ENCODE results near the gene CDS2.
A peak's percentile ranks its signal among the peaks of the same experiment; 100 is the strongest.
"Not testable (repeated sequence)": the region's sequence is repeated elsewhere in the genome, so short reads cannot be mapped to it uniquely, and the experiment has no call there.

CDS2 gene

DNA sequence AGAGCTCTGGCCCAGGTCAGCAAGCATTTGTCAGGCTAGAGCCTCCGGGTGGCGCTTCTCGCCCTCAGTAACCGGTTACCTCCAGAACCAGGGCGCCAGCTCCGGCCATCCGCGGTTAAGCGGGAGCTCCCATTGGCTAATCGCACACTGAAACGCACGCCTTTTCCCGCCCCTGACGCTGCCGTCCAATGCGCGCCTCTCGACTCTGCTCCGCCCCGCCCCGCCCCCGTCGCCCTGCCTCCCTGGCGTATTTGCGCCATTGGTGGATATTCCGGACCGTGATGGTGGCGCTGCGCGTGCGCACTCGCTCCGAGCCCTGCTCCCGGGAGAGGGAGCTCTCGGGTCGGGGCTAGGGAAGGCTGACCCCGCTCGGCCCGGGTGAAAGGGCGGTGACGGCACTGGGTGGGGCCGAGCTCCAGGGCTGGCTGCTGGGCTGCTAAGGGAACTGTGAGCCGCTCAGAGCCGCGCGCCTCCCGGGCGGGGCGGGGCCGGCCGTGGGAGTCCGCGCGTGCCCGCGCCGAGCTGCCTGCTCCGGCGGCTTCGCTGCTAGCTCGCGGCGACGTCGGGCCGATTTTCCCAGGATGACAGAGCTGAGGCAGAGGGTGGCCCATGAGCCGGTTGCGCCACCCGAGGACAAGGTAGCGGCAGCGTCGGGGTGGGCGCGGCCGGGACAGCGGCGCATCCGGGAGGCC lies at the start of gene CDS2:
CDS2 (plus strand) TSS at position 497 of the 692 bp plus-strand sequence; CDS start at position 582, 85 bp downstream.
- DNase-seq (ENCODE audit: low read depth in 2 of 2) = peak; percentile 100

DNA sequence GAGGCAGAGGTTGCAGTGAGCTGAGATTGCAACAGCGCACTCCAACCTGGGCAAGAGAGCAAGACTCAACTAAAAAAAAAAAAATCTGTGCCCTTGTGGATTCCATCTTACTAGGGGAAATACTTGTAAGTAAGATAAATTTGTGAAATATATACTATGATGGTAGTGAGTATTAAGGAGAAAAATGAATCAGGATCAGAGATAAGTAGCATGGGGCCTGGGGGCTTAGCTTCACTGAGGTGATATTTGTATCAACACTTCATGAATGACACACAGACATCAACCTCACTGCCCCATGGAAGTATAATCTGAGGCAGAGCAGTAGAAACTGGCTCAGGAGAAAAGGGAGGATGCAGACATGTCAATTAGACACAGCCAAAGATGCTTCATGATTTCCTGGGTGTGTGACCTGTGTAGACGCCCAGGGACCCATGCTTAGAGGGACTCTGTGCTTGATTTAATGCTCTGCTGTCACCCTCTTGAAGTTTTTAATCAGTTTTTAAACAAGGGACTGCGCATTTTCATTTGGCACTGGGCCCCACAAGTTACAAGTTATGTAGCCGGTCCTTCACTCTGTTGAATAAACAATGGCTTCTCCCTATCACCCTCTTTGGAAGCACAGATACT lies 48.9 kb upstream of the CDS2 start:
- no peak for DNase-seq (ENCODE audit: low read depth in 2 of 2)

DNA sequence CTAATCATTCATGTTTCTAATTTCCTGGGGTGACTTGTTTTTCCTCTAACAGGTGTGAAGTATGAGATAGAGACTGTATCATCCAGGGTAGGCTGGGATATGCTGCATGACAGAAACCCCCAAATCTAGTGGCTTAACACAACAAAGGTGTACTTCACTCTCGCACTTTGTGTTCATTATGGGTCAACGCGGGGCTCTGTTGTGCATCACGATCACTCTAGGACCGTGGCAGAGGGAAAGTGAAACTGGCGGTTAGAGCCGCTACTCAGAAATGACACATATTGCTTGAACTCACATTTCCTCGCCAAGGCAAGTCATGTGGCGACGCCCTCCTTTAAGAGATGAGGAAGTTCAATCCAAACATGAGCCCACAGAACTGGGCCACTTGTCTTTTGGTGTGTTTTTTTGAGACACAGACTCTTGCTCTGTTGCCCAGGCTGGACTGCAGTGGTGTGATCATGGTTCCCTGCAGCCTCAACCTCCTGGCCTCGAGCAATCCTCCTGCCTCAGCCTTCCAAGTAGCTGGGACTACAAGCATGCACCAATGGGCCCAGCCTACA lies 48.3 kb upstream of the CDS2 start:
- peak; percentile 40 to 68 for DNase-seq (ENCODE audit: low read depth in 2 of 2)

DNA sequence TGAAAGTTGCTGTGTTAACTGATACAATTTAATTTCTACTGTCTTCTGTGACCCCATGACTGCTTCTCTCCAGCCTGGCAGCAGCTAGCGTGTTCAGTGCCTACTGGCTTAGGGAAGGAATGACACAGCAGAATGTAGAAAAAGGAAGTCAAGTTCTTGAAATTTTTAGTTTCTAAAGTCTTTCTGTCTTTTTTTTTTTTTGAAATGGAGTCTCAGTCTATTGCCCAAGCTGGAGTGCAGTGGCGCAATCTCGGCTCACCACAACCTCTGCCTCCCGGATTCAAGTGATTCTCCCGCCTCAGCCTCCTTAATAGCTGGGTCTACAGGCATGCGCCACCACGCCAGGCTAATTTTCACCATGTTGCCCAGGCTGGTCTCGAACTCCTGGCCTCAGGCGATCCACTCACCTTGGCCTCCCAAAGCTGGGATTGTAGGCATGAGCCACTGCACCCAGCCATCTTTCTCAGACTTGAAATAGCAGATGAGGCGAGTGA lies 46.4 kb upstream of the CDS2 start:
- DNase-seq (ENCODE audit: low read depth in 2 of 2) = no peak

DNA sequence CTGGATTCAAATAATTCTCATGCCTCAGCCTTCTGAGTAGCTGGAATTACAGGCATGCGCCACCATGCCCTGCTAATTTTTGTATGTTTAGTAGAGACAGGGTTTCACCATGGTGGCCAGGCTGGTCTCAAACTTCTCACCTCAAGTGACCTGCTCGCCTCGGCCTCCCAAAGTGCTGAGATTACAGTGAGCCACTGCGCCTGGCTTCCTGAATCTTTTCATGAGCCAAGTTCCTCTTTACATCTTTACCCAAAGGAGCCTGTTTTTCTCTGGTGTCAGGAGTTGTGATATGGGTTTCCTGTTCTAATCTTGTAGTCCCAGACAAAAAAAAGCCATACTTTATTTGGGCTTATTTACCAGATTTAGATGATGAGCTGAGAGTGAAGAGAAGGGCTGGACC lies 41.4 kb upstream of the CDS2 start:
- no peak for DNase-seq (ENCODE audit: low read depth in 2 of 2)

DNA sequence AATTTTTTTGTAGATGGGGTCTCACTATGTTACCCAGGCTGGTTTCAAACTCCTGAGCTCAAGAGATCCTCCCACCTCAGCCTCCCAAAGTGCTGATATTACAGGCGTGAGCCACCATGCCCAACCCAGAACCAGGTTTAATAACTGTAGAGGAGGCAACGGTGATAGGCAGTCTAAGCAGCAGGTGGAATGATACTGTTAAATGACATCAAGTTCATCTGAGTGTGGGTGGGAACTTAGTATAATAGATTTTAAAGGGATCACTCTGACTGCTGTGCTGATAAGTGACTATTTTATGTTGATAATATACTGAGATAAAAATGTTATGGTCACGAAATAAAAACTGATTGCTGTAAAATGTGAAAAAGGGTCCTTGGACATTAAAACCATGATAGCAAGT lies 38.1 kb upstream of the CDS2 start:
- no peak for DNase-seq (ENCODE audit: low read depth in 2 of 2)

DNA sequence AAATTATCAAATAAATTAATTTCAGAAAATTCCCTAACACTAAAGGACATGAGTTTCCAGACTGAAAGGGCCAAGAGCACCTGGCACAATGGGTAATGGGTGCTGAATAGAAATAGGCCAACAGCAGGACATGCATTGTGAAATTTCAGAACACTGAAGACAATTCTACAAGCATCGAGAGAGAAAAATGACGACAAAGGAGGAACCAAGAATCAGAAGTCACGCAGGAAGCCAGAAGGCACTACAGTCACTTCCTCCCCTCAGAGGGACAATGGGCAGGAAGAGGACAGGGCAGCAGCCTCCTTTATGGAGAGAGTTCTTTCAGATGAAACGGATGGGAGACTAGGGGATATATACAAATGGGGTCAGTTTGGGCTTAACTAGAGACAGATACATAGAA lies 36.6 kb upstream of the CDS2 start:
- no peak for DNase-seq (ENCODE audit: low read depth in 2 of 2)

DNA sequence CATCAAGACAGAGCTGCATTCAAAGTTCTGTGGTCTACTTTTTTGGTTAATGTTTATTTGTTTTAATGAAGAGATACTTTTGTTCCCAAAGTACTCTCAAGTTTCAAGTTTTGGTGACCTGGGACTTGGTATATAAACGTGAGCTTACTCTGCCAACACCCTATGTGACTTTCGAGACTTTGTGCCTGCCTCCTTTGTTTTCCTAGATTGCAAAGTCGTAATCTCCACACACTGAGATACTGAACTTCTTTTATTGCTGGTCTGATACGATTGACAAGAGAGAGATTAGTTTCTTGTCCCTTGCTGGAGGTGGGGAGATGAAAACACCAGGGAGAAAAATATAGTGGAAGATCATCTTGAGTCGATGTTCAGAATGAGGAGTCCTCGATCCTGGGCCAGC lies 34.9 kb upstream of the CDS2 start:
- no peak for DNase-seq (ENCODE audit: low read depth in 2 of 2)

DNA sequence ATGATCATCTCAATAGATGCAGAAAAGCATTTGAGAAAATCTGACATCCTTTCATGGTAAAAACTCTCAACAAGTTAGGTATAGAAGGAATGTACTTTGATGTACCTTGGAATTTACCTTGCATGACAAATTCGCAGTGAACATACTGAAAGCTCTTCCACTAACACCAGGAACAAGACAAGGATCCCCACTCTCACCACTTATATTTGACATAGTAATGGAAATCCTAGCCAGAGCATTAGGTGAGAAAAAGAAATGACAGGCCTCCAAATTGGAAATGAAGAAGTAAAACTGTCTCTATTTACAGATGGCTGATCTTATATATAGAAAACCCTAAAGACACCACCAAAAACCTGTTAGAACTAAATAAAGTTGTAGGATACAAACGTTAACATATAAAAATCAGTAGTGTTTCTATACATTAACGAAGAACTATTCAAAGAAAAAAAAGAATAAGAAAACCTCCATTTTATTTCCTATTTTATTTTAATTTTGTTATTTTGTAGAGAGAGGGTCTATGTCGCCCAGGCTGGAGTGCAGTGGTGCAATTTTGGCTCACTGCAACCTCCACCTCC lies 34.0 kb upstream of the CDS2 start:
- DNase-seq (ENCODE audit: low read depth in 2 of 2) = no peak

DNA sequence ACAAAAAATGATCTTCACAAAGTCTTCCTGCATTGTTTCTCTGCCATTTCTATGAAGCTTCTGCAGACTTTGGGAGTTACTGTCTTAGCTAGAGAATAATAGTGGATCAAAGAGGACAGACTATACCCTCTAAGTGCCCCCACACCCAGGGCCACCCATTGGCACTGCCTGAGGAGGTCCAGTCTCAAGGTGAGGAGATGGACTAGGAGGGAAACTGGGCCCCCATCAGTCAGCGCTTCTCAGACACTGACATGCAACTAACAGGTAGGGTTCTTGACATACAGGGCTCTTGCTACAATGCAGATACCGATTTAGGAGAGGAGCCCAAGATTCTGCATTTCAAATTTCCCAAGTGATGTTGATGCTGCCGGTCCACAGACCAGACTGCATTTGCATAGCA lies 31.4 kb upstream of the CDS2 start:
- no peak for DNase-seq (ENCODE audit: low read depth in 2 of 2)

DNA sequence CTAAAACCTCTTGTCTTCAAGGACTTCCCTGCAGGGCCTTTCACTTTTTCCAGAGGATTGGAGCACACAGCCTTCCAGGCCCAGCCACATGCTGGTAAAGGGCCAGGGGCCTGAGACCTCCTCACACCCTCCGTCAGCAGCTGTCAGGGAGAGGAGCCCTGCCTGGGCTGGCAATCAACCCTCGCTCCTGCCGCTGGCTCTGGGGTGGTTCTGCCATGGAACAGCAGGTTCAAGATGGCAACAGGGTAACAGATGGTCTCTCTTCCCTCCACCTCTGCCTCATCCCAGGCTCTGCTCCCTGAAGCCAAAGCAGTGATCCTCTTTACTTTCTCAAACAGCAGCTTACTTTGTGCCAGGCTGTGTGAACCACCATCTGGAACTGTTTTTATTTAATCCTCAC lies 30.9 kb upstream of the CDS2 start:
- DNase-seq (ENCODE audit: low read depth in 2 of 2) = no peak

DNA sequence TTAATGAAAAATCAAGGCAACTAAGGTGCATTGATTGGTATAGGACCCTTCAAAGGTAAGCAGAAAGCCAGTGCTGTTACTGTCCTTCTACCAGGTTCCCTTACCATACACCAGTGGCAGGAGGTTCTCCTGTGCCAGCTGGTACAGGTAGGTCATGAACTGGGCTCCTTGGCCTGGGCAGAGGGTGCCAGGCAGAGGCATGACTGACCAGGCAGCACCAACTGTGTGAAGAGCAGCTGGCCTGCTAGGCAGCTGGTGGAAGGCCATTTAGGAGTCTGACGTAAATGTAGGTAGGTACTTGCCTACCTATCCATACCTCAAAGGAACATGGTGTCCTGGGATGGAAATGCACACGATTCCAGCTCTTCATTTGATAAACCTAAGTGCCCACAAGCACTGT lies 30.3 kb upstream of the CDS2 start:
- DNase-seq (ENCODE audit: low read depth in 2 of 2) = no peak

DNA sequence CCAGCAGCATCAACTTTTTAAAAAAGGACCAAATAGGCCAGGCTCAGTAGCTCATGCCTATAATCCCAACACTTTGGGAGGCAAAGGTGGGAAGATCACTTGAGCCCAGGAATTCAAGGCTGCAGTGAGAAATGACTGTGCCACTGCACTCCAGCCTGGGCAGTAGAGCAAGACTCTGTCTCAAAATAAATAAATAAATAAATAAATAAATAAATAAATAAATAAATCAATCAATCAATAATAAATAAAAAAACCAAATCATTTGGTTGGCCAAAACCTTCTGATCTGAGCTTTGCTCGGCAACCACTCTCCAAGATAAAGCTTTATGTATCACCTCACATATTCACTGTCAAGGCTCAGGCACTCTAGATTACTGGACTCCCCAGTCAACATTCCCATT lies 27.8 kb upstream of the CDS2 start:
- not testable (repeated sequence) for DNase-seq (ENCODE audit: low read depth in 2 of 2)

DNA sequence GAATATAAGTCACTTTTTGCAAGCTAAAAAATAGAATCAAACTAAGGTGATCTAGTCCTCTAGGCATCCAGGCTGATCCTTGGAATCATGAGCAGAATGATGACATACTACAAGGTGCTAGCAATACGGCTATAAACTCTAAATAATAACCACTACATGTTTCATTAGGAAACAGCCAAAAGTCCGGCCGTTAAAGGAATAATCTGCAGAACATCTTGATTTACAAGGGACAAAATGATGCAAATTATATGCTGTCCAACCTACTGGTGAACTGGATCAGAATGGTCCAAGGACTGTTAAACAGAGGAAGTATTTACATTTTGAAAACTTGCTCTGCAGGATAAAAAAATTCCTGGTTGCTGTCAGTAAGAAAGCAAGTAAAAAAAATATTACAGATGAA lies 26.9 kb upstream of the CDS2 start:
- DNase-seq (ENCODE audit: low read depth in 2 of 2) = not testable (repeated sequence)

DNA sequence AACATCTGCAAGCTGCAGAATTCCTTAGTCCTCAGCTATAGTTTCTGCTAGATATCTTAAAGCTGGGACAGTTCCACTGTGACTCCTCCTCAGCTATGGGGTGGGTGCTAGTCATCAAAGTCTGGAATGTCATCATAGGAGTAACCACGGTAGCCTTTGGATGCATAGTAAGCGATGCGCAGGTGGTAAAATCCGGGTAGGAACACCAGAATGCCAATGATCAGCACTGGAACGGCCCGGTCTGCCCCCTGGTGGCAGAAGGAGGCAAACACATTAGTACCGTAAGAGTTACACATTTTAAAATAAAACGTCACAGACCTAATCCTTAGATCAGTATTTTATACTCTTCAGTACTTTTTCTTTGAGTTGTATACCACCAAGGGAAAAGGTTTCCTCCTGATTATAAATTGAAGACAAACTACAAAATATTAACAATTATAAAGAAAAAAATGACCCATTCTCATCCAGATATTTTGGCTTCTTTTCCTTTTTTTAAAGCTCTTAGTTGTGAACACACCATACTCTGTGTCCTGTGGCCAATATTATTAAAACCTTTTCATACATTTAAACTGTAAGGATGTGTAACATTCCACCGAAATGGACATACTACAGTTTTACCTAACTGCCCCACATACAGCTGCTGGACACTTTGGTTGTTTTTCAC lies 26.0 kb upstream of the CDS2 start:
- DNase-seq (ENCODE audit: low read depth in 2 of 2) = peak; percentile 47 to 58

DNA sequence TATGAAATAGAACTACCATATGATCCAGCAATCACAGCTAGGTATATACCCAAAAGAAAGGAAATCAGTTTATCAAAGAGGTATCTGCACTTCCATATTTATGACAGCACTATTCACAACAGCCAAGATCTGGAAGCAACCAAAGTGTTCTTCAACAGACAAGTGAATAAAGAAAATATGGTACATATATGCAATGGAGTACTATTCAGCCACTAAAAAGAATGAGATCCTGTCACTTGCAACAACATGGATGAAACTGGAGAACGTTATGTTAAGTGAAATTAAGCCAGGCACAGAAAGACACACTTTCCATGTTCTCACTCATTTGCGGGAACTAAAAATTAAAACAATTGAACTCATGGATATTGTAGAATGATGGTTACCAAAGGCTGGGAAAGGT lies 22.3 kb upstream of the CDS2 start:
- DNase-seq (ENCODE audit: low read depth in 2 of 2) = no peak

DNA sequence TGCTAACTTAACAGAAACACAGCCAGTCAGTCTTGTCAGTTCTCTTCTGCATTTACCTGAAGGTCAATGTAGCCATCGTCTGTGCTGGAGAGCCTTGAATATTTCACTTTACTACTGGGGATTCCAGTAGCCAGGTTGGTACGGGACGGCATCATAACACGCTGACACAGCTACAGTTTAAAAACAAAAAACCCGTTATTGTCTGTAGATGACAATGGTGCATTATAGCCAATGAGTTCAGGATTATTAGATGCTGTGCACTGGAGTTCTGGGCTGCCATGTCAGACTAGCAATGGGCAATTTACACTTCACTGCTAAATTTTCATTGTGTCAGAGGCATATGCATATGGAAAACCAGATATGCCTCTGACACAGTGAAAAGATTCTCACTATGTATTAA lies 17.5 kb upstream of the CDS2 start:
- DNase-seq (ENCODE audit: low read depth in 2 of 2) = no peak

DNA sequence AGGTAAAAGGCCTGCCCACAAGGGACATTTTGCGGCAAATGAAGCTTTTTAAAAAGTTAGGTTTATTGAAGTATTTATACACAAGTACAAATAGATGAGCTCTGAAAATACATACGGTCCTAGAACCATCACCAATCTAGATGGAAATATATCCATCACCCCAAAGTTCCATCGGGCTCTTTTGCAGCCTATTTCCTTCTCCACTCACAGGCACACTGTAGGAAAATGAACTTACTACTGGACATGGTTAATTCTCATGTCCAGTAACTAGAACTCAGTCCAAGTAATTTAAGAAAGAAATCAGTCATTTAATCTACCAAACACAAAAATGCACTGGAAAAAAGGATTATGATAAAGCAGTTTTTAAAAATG lies 13.2 kb upstream of the CDS2 start:
- no peak for DNase-seq (ENCODE audit: low read depth in 2 of 2)

DNA sequence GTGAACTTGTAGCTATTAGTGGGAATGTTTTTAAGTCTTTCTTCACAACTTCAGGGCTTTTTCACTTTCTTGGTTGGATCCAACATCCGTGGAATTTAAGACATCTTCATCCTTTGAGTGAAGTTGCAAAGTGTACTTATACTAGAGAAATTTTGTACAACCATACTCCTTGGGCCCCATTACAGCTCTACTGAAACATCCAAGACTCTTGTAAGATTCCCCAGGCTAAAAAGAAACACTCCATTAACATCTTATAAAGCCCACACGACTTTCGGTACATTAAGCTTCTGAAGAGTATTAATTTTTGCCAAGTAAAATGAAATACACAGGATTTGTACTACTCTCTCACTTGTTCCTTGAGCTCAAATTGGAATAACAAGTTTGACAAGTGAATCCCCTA lies 12.4 kb upstream of the CDS2 start:
- DNase-seq (ENCODE audit: low read depth in 2 of 2) = no peak

DNA sequence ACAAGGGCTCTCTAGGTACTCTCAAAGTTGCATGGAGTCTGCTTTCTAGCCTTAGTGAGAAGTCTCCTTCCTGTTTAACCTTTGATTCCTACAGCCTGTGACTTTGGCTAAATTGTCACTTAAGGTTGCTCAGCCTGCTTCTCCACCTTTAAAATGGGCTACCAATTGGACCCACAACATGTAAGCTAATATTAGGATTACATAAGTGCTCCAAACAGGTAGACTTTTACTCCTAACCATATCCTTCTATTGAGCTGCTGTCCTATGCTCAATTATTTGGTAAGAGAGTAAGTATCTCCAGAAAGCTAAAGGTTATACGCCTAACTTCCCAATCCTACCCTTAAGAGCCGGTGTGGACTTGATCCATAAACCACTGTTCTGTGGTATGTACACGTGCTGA lies 9.9 kb upstream of the CDS2 start:
- no peak for DNase-seq (ENCODE audit: low read depth in 2 of 2)

DNA sequence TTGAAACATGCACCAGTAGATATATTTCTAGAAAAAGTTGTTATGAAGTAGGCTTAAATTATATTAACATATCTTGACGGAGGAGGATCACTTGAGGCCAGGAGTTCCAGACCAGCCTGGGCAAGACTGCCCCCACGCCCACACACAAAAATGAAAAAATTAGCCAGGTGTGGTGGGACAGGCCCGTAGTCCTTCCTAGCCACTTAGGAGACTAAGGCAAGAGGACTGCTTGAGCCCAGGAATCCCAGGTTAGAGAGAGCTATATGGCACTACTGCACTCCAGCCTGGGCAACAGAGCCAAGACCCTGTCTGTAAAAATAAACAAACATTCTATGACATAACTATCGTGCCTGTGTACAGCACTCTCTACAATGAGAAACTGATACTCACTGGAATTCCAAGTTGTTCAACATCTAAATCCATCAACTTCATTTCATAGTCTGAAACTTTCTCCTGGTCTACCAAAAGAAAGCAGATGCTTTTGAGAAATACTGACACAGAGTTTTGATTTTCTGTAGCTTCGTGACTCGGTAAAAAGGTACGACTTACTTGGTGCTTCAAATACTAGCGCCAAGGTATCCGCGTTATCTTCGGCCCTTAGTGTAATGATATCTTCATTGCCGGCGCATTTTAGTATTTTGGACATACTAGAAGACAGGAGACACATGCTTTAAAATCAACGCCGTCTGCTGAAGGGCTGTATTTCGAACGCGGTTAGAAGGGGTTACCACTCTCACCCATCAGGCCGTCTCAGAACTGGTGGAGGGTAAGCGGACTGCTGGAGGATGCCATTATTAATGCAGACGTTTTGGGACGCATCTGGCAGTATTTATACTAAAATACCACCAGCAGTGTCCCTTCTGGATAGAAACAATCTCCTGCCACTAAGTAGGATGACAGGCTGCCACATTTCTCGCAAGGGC lies 8.3 kb upstream of the CDS2 start:
- DNase-seq (ENCODE audit: low read depth in 2 of 2) = no peak

DNA sequence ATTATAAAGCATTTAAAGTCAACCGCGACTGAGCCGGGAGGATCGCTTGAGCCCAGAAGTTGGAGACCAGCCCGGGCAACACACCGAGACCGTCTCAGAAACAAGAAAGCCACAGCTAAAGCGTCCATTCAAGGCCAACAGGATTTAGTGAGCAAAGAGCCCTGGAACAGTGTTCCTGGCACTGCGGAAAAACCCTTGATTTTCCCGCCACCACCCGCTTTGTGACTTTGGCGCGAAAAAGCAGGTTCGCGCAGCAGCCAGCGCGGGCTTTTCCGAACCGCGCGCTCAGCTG lies 7.7 kb upstream of the CDS2 start:
- DNase-seq (ENCODE audit: low read depth in 2 of 2) = no peak
